ENCODE measurements around the gene NR2E3. TPM values are rescaled to one million over a fixed set of nuclear protein-coding genes. Genes with fewer than 3 reads are reported as not detected.

Gene NR2E3
- total RNA-seq, 1 donor from 2014 or later = not detected

DNA sequence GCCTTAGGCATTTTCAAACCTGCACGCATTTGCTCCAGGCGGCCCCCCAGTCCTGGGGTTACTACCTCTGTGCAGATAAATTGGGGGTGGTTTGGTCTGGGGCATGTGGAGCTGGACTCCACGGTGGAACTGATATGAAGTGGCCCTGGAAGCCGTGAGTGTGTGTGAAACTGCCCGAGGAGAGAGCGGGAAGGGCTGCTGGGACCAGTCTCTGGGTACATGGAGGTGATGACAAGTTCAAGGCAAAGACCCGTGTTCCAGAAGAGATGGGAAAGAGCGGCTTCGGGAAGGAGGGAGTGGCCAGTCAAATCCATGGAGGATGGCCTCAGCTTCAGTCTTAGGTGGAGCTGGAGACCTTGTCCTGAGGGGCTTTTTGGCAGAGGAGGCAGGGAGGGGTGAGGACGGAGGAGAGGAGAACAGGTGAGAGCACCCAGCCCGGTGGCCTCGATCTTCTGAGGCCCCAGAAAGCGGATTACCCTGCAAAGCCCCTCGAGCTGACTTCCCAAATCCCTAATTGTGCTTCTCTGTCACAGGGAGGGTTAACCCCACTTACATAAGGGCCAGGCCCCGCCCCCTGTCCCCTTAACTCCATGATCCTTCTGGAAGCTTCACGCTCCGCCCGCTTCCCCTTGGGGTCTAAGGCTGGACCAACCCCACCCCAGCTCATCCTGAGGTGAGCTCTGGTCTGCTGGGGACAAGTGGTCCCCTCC, 1.9 kb upstream of the NR2E3 start:
- no peak overlapping the region for H3K27ac Mint-ChIP-seq (ENCODE audit: unreplicated experiment)

DNA sequence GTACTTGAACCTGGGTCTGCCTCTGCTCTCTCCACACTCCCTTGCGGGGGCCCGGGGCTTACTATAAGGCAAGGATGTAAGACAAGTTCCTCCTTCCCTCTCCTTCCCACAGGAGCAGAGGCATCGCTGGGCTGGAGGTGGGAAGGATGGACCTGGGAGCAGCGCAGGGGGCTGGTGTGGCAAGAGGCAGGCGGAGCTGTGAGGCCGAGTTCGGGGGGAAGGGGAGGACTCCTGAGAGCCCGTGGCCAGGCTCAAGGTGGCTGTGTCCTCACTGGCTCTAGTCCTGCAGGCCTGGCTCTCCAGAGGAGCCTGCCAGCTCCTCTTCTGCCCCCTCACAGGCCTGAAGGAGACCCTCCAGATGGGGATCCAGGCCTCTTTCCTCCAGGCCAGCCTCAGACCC, 1.0 kb upstream of the NR2E3 start:
- Mint-ChIP-seq H3K36me3 (ENCODE audit: low read depth, unreplicated experiment) (no peaks in the 10 kb centered on the region), H3K4me3 (ENCODE audit: unreplicated experiment) (no peak overlapping the region), H3K9me3 (ENCODE audit: unreplicated experiment) (no peaks in the 10 kb centered on the region), H3K4me1 (ENCODE audit: unreplicated experiment) (peaks cover 19% of the 10 kb centered on the region), H3K27ac (ENCODE audit: unreplicated experiment) (no peak overlapping the region), H3K27me3 (ENCODE audit: unreplicated experiment) (peaks cover 1% of the 10 kb centered on the region)
- TF ChIP-seq, protein P1, sequence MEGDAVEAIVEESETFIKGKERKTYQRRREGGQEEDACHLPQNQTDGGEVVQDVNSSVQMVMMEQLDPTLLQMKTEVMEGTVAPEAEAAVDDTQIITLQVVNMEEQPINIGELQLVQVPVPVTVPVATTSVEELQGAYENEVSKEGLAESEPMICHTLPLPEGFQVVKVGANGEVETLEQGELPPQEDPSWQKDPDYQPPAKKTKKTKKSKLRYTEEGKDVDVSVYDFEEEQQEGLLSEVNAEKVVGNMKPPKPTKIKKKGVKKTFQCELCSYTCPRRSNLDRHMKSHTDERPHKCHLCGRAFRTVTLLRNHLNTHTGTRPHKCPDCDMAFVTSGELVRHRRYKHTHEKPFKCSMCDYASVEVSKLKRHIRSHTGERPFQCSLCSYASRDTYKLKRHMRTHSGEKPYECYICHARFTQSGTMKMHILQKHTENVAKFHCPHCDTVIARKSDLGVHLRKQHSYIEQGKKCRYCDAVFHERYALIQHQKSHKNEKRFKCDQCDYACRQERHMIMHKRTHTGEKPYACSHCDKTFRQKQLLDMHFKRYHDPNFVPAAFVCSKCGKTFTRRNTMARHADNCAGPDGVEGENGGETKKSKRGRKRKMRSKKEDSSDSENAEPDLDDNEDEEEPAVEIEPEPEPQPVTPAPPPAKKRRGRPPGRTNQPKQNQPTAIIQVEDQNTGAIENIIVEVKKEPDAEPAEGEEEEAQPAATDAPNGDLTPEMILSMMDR (IDR thresholded peaks at IDR 0.05; ENCODE audit: unreplicated experiment) = no peak
- no peak for DNase-seq (ENCODE audit: low spot score)

More for the DNA sequence above, 1.9 kb upstream of the NR2E3 start:
- Mint-ChIP-seq H3K4me3 (ENCODE audit: unreplicated experiment) (peak overlapping the region; percentile 79), H3K36me3 (ENCODE audit: low read depth, unreplicated experiment) (no peaks in the 10 kb centered on the region), H3K9me3 (ENCODE audit: unreplicated experiment) (no peaks in the 10 kb centered on the region), H3K4me1 (ENCODE audit: unreplicated experiment) (peaks cover 19% of the 10 kb centered on the region), H3K27me3 (ENCODE audit: unreplicated experiment) (peaks cover 1% of the 10 kb centered on the region)
- TF ChIP-seq, protein P1 (IDR thresholded peaks at IDR 0.05; ENCODE audit: unreplicated experiment) = no peak
- no peak for DNase-seq (ENCODE audit: low spot score)

GRCh38 chr15:71811036-71811736, 832 bp downstream of the NR2E3 start:
- Mint-ChIP-seq H3K27ac (ENCODE audit: unreplicated experiment) (no peak overlapping the region), H3K36me3 (ENCODE audit: low read depth, unreplicated experiment) (no peaks in the 10 kb centered on the region), H3K4me1 (ENCODE audit: unreplicated experiment) (peaks cover 19% of the 10 kb centered on the region), H3K4me3 (ENCODE audit: unreplicated experiment) (no peak overlapping the region), H3K9me3 (ENCODE audit: unreplicated experiment) (no peaks in the 10 kb centered on the region), H3K27me3 (ENCODE audit: unreplicated experiment) (peaks cover 1% of the 10 kb centered on the region)
- no peak for DNase-seq (ENCODE audit: low spot score)
- TF ChIP-seq, protein P1 (IDR thresholded peaks at IDR 0.05; ENCODE audit: unreplicated experiment) = no peak

- Mint-ChIP-seq H3K4me1 (ENCODE audit: unreplicated experiment) (peaks cover 15% of the 10 kb centered on the region), H3K27me3 (ENCODE audit: unreplicated experiment) (peaks cover 1% of the 10 kb centered on the region), H3K27ac (ENCODE audit: unreplicated experiment) (no peak overlapping the region), H3K4me3 (ENCODE audit: unreplicated experiment) (no peak overlapping the region), H3K9me3 (ENCODE audit: unreplicated experiment) (no peaks in the 10 kb centered on the region), H3K36me3 (ENCODE audit: low read depth, unreplicated experiment) (no peaks in the 10 kb centered on the region)
- no peak for DNase-seq (ENCODE audit: low spot score)
- TF ChIP-seq, protein P1 (IDR thresholded peaks at IDR 0.05; ENCODE audit: unreplicated experiment) = no peak
Measured at GRCh38 chr15:71811752-71812735, 1.7 kb downstream of the NR2E3 start.
